Sigmoid colon (tissue), 4 donors: ENCODE results near the gene ZDHHC9.

Experiments
- CTCF ChIP-seq, 4 experiments: fragments of 450-650 bp in 3 of 4; fragments of 200-600 bp in 1 of 4; IDR thresholded peaks; one replicate each; pipeline ENCODE4 v1.5.1; 2016 to 2019; ENCODE audit warnings: antibody characterized with exemption in 4 of 4, mild to moderate bottlenecking in 3 of 4, moderate library complexity in 2 of 4
- EP300 ChIP-seq, 4 donors: sonication (generic); formaldehyde crosslinking; IDR thresholded peaks; one replicate each; pipeline ENCODE4 v1.6.1; 2017; ENCODE audit warnings: antibody characterized with exemption in 4 of 4
- POLR2A ChIP-seq, 2 donors: fragments of 450-650 bp; IDR thresholded peaks; one replicate each; pipeline ENCODE4 v1.6.1; 2016; ENCODE audit warnings: antibody characterized with exemption in 2 of 2, mild to moderate bottlenecking in 2 of 2, moderate library complexity in 2 of 2
- POLR2AphosphoS5 ChIP-seq, 4 donors: sonication (generic); formaldehyde crosslinking; IDR thresholded peaks; one replicate each; pipeline ENCODE4 v1.6.1; 2017; ENCODE audit warnings: antibody characterized with exemption in 4 of 4

DNA sequence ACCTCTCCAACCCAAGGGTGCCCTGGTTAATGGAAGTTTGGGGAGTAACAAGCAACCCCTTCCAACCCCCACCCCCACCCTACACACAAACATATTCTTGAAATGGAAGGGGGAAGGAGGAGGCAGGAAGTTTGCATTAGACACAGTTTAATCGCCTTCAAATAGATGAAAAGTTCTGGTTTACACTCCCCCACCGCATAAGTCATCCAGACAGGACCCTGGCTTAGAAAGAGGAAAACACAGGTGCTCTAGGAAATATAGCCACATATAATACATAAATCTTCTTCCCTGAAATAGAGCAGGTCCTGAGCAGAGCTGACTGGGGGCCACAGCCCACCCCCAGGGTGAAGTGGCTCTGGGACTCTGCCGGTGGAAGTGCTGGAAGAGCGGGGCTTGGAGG lies 38.9 kb downstream of the ZDHHC9 start:
- TF ChIP-seq POLR2A (IDR thresholded peaks at IDR 0.05), result no peak
- TF ChIP-seq CTCF (IDR thresholded peaks at IDR 0.05), result no peak
- TF ChIP-seq POLR2AphosphoS5 (IDR thresholded peaks at IDR 0.05), result no peak
- TF ChIP-seq EP300 (IDR thresholded peaks at IDR 0.05), result no peak
